Measurements from ENCODE around the gene PVR.

- TF ChIP-seq TBP (optimal IDR thresholded peaks at IDR 0.05; ENCODE audit: low read depth, low read length) (no peak), SMARCC2 (IDR thresholded peaks at IDR 0.05; ENCODE audit: low read depth) (no peak), ZSCAN29 (IDR thresholded peaks at IDR 0.05) (no peak), ZNF263 (CRISPR knock-in tag; IDR thresholded peaks at IDR 0.05; ENCODE audit: borderline replicate concordance) (no peak), CHD4 (IDR thresholded peaks at IDR 0.05; ENCODE audit: insufficient read depth, insufficient replicate concordance, low read depth, low read length, poor library complexity, severe bottlenecking) (no peak), MAFF (IDR thresholded peaks at IDR 0.05; ENCODE audit: low read length) (no peak), FOSL1 (tag; conservative IDR thresholded peaks at IDR 0.05) (no peak)
These were observed 45.8 kb downstream of the PVR start for GRCh38 chr19:44689290-44690130.
